Measurements from ENCODE around the gene CCNT2. TPM values are rescaled to one million over a fixed set of nuclear protein-coding genes. Genes with fewer than 3 reads are reported as not detected.
A peak's percentile ranks its signal among the peaks of the same experiment; 100 is the strongest.

CCNT2 gene
- total RNA-seq, 3 donors from 2014 or later = 37.9 to 51.7 (median 46.7) TPM

GRCh38 chr2:134949981-134950708 lies 31.5 kb downstream of the CCNT2 start:
- no peak overlapping the region for H3K4me3 ChIP-seq
- no peak for TF ChIP-seq CTCF (IDR thresholded peaks at IDR 0.05)
- H3K36me3 ChIP-seq (ENCODE audit: low read depth) = no peaks in the 10 kb centered on the region

GRCh38 chr2:134950886-134951285 lies 32.3 kb downstream of the CCNT2 start:
- Histone ChIP-seq H3K9me3 (no peaks in the 10 kb centered on the region), H3K36me3 (ENCODE audit: low read depth) (no peaks in the 10 kb centered on the region), H3K4me1 (ENCODE audit: low read depth) (peaks cover 8% of the 10 kb centered on the region), H3K4me3 (no peak overlapping the region)
- ATAC-seq (no peak), DNase-seq (no peak)
- TF ChIP-seq CTCF (IDR thresholded peaks at IDR 0.05) = no peak
- intact Hi-C loops (cut with DNase I, micrococcal nuclease) = no loop called here

More at GRCh38 chr2:134949981-134950708, 31.5 kb downstream of the CCNT2 start:
- ATAC-seq (peak; percentile 85), DNase-seq (peak in 1 of 3 donors; percentile 49)
- intact Hi-C loops (cut with DNase I, micrococcal nuclease) = no loop called here
- H3K4me1 ChIP-seq (ENCODE audit: low read depth) = peaks cover 8% of the 10 kb centered on the region
- no peaks in the 10 kb centered on the region for H3K9me3 ChIP-seq

GRCh38 chr2:134952608-134953007 lies 34.0 kb downstream of the CCNT2 start:
- ATAC-seq (no peak), DNase-seq (no peak)
- Histone ChIP-seq H3K4me3 (no peak overlapping the region), H3K4me1 (ENCODE audit: low read depth) (peaks cover 8% of the 10 kb centered on the region), H3K9me3 (no peaks in the 10 kb centered on the region), H3K36me3 (ENCODE audit: low read depth) (no peaks in the 10 kb centered on the region)
- intact Hi-C loops (cut with DNase I, micrococcal nuclease) = no loop called here
- no peak for TF ChIP-seq CTCF (IDR thresholded peaks at IDR 0.05)

- Histone ChIP-seq H3K4me3 (no peak overlapping the region), H3K9me3 (no peaks in the 10 kb centered on the region), H3K4me1 (ENCODE audit: low read depth) (peaks cover 13% of the 10 kb centered on the region), H3K36me3 (ENCODE audit: low read depth) (no peaks in the 10 kb centered on the region)
- ATAC-seq (no peak), DNase-seq (peak in 1 of 3 donors; percentile 28)
- TF ChIP-seq CTCF (IDR thresholded peaks at IDR 0.05) = no peak
- intact Hi-C loops (cut with DNase I, micrococcal nuclease) = no loop called here
Measured at GRCh38 chr2:134954065-134954464, 35.4 kb downstream of the CCNT2 start.

GRCh38 chr2:134955744-134956143 lies 37.1 kb downstream of the CCNT2 start:
- intact Hi-C loops (cut with DNase I, micrococcal nuclease) = no loop called here
- DNase-seq (no peak), ATAC-seq (peak; percentile 72)
- Histone ChIP-seq H3K4me3 (no peak overlapping the region), H3K36me3 (ENCODE audit: low read depth) (no peaks in the 10 kb centered on the region), H3K9me3 (no peaks in the 10 kb centered on the region), H3K4me1 (ENCODE audit: low read depth) (peaks cover 5% of the 10 kb centered on the region)
- no peak for TF ChIP-seq CTCF (IDR thresholded peaks at IDR 0.05)

All from mucosa of descending colon (tissue), 3 donors.